GM21619 (cell line): ENCODE measurements around the gene MUSK.

Experiments used
- ATAC-seq: cut with Tn5 transposase; IDR thresholded peaks from one replicate; pipeline ENCODE4 v1.9.1; 2021; ENCODE audit not compliant: unreplicated experiment

The MUSK gene

DNA sequence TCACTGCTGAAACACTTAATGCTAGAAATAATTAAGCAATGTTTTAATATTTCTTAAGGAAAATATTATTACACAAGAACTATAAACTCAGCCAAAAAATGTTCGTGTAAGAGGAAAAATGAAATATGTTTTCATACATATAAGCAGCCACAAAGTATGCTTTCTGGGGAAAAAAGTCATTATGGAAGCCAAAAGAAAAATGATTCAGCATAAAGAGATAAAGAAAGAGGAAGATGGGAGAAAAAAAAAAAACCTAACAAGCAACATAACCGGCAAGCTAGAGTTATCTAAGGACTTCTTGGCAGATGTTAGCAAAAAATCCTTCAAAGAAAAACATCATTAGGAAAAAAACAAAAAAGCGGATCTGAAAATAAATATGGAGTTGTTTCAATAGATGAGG is 179.1 kb downstream of the MUSK start:
- no peak for ATAC-seq

DNA sequence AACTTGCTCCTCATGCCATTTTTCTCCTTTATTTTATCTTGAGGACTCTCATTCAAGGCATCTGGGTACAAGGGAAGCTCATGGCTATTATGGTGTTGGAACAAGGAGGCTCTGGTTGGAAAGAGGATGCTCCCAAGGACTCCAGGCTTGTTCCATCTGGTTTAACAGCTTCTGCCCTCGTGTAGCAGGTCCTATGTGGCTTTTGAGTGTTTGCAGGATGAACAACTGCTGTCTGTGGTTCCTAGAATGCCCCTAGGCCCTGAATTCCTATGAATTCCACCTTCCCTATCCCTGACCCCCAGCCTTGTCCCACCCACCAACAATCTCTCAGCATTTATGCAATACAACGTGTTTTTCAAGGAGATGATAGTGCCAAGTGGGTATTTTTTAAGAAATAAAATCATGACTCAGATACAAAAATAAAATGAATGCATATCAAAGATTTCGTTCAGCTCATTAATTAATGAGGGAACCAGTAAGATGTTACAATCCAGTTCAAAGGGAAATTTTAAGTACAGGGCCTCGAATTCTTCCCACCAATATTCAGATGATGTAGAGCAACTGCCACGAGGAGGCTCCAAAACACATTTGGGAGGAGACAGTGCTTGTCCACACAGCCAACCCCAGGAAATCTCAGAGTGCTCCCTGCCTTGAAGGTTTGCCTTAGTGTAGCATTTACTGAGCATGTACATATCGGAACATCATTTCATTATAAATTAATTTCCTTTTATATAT is 182.0 kb downstream of the MUSK start:
- ATAC-seq, result no peak
